Cardiac fibroblast (primary cell): Measurements from ENCODE around the gene ANKRD13A.

Experiments used
- DNase-seq, 2 donors: peaks; one replicate each; pipeline versions ENCODE4 v3.0.0 to v3.0.0-alpha.2; 2010; ENCODE audit warnings: low read depth in 2 of 2
- H3K4me3 ChIP-seq, 2 donors: replicated peaks in 1 of 2; 1 replicate in 1 of 2; 2 replicates in 1 of 2; pipeline ENCODE4 v1.5.1; 2011; ENCODE audit warnings: low read depth in 2 of 2, low read length in 2 of 2, mild to moderate bottlenecking in 2 of 2, moderate library complexity in 1 of 2
- CTCF ChIP-seq: IDR thresholded peaks from one replicate; pipeline ENCODE4 v1.5.1; 2011; ENCODE audit warnings: low read depth, mild to moderate bottlenecking, low read length, inconsistent platforms

Gene ANKRD13A

DNA sequence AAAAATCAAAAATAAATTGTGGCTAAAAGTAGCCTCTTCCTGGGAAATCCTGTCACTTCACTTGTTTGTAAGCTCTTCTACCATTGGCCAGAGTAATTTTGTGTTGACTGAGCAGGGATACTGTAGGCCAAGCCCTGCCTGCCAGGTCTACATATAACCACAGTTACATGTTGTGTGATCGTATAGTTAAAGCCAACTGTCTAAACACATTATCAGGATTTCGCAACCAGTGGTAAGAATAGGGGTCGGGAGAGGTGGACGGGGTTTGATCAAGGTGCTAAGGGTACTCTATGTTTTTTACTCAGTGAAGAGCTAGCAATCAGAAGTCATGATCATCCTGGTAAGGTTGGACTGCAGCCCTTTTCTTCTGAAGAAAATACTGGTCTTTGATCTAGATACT, 13.4 kb downstream of the ANKRD13A start:
- no peak for TF ChIP-seq CTCF
- H3K4me3 ChIP-seq = no peak overlapping the region
- DNase-seq = no peak

DNA sequence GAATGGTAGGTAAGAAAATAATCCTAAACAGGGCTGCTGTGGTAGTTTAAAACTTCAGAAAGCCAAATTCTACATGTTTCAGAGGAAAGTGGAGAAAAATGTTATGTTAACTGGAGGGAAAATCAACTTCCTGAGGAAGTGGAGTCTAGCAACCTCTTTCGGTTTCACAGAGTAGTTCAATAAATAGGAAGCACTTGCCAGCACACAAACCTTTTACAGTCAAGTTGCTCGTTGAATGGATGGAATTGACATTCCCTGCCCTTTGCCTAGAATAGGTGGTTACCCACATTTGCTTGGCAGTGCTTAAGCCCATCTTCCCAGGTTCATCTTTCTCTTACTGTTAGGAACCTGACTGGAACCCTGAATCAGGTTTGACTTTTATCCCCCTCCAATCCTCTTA, 15.9 kb downstream of the ANKRD13A start:
- H3K4me3 ChIP-seq = no peak overlapping the region
- TF ChIP-seq CTCF = no peak
- DNase-seq = no peak

DNA sequence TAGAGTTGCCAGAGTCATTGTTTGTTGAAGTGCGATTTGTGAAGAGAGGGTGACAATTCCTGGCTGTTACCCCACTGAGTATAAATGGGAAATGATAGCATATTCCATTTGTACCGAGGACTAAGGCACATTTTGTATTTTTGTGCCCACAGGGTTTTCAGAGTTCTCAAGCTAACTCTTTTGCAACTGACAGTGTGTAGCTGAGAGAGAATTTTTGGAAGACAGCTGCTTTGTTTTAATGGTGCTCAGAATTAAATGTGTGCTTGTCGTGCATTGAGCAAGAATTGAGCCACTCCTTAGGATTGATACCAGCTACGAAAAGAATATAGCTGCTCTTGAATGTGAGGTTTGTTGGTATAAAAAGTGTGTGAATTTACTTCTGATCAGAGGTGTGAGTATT, 21.7 kb downstream of the ANKRD13A start:
- no peak for DNase-seq
- H3K4me3 ChIP-seq = no peak overlapping the region
- TF ChIP-seq CTCF = no peak

GRCh38 chr12:110023059-110023980, 24.1 kb downstream of the ANKRD13A start:
- TF ChIP-seq CTCF = no peak
- peak; percentile 64 to 71 for DNase-seq
- no peak overlapping the region for H3K4me3 ChIP-seq

- TF ChIP-seq CTCF = no peak
- no peak overlapping the region for H3K4me3 ChIP-seq
Observed at GRCh38 chr12:110024051-110024450, 24.8 kb downstream of the ANKRD13A start.

DNA sequence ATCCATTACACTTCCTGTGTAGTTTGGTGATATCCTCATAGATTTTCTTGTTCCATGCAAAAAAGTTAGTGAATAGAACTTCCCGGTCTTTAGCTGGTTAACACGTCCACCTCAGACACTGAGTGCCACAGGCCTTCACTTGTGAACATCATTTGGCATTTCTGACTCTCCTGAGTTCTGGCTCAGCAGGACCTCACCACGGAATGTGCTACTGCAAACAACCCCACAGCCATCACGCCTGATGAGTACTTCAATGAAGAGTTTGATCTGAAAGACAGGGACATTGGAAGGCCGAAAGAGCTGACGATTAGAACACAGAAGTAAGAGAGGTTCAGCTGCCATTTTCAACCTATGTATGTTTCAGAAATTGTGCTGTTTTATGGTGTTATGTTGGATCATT, 29.1 kb downstream of the ANKRD13A start:
- TF ChIP-seq CTCF = no peak
- no peak overlapping the region for H3K4me3 ChIP-seq
- no peak for DNase-seq

More at GRCh38 chr12:110024051-110024450, 24.8 kb downstream of the ANKRD13A start:
- no peak for DNase-seq
